ENCODE data around the gene PEPD.

PEPD gene

DNA sequence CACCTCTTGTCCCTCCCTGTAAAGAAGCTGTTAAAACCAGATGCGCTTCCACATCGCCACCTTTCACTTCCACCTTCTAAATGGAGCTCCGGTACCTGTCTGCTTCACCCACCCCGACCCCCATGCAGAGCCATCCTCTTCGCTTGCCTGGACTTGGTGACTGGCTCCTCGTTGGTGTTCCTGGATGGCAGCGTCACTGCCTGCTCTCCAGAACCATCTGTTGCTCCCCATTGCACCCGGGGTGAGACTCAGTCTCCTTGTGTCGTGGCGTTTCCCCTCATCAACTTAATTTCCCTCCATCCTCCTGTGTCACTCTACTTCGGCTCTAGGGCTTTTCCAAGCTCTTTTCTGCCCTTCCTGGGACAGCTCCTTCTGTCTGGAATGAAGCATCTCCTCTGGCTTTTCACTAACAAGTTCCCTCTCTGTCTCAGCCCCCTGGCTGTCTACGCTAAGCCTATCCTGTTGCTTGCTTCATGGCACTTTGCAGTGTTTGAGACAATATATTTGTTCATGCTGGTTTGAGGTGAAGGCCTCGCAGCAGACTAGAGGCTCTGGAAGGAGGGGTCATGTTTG lies 137.8 kb downstream of the PEPD start:
- TF ChIP-seq SP1 (IDR thresholded peaks at IDR 0.05), result no peak
- no peak for TF ChIP-seq ZNF384 (IDR thresholded peaks at IDR 0.05)
- TF ChIP-seq FOXA1 (IDR thresholded peaks at IDR 0.05), result no peak
- no peak for TF ChIP-seq FOXM1 (IDR thresholded peaks at IDR 0.05; ENCODE audit: borderline replicate concordance)
- no peak for TF ChIP-seq FOXK2 (IDR thresholded peaks at IDR 0.05)
- no peak for TF ChIP-seq ARNT (IDR thresholded peaks at IDR 0.05)
- no peak for TF ChIP-seq TARDBP (IDR thresholded peaks at IDR 0.05)
- no peak for TF ChIP-seq CTBP1 (IDR thresholded peaks at IDR 0.05; ENCODE audit: borderline replicate concordance)
- no peak for TF ChIP-seq L3MBTL2 (conservative IDR thresholded peaks at IDR 0.05)
- DNase-seq (ENCODE audit: extremely low spot score), result no peak
- POLR2A ChIA-PET, result interaction anchor here (0.6 to 2.1 kb wide), 3 partner anchors 9 to 165 kb away, joined by 3 to 15 read pairs (median 3); partner anchors contain the start of gene CEBPG
- CTCF ChIA-PET, result interaction anchor here (1.4 to 1.5 kb wide), 2 partner anchors 9 to 14 kb away, joined by 4 read pairs; no protein-coding TSS in a partner anchor

DNA sequence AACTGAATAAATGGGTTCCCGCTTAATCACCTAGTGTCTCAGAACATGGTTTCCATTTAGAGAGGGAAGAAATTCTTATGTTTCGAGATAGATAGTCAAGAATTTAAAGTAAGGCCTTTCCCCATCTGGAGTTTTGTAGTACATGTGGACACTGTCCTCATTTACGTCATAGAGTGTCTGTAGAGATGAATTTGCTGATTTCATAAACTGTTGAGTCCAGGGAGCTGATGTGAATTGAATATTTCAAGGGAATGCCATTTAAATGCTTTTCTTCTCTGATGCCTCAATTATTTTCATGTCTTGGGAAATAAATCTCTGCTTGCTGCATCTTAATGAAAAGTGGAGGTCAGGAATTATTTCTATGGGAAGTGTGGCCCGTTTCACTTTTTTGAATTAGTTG lies 138.6 kb downstream of the PEPD start:
- TF ChIP-seq ELF4 (IDR thresholded peaks at IDR 0.05), result no peak
- no peak for TF ChIP-seq SP1 (IDR thresholded peaks at IDR 0.05)
- TF ChIP-seq, protein P1, sequence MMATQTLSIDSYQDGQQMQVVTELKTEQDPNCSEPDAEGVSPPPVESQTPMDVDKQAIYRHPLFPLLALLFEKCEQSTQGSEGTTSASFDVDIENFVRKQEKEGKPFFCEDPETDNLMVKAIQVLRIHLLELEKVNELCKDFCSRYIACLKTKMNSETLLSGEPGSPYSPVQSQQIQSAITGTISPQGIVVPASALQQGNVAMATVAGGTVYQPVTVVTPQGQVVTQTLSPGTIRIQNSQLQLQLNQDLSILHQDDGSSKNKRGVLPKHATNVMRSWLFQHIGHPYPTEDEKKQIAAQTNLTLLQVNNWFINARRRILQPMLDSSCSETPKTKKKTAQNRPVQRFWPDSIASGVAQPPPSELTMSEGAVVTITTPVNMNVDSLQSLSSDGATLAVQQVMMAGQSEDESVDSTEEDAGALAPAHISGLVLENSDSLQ (IDR thresholded peaks at IDR 0.05), result no peak
- no peak for TF ChIP-seq HDGF (IDR thresholded peaks at IDR 0.05; ENCODE audit: borderline replicate concordance)
- TF ChIP-seq FOXM1 (IDR thresholded peaks at IDR 0.05; ENCODE audit: borderline replicate concordance), result no peak
- no peak for TF ChIP-seq FOXA1 (IDR thresholded peaks at IDR 0.05)
- TF ChIP-seq BHLHE40 (IDR thresholded peaks at IDR 0.05; ENCODE audit: borderline replicate concordance), result no peak
- TF ChIP-seq FOXK2 (IDR thresholded peaks at IDR 0.05), result no peak
- no peak for TF ChIP-seq SUZ12 (IDR thresholded peaks at IDR 0.05)
- no peak for TF ChIP-seq CTBP1 (IDR thresholded peaks at IDR 0.05; ENCODE audit: borderline replicate concordance)
- TF ChIP-seq LEF1 (IDR thresholded peaks at IDR 0.05; ENCODE audit: borderline replicate concordance), result no peak
- TF ChIP-seq ARNT (IDR thresholded peaks at IDR 0.05), result no peak
- TF ChIP-seq NFRKB (IDR thresholded peaks at IDR 0.05), result no peak
- no peak for TF ChIP-seq ZNF384 (IDR thresholded peaks at IDR 0.05)
- TF ChIP-seq L3MBTL2 (conservative IDR thresholded peaks at IDR 0.05), result no peak
- TF ChIP-seq TARDBP (IDR thresholded peaks at IDR 0.05), result no peak
- POLR2A ChIA-PET, result interaction anchor here (2.1 kb wide), 1 partner anchor 9 kb away, joined by 15 read pairs; the partner anchor contains the start of gene CEBPG
- CTCF ChIA-PET, result interaction anchor here (1.5 kb wide), 1 partner anchor 8 kb away, joined by 4 read pairs; no protein-coding TSS in a partner anchor
- no peak for DNase-seq (ENCODE audit: extremely low spot score)

DNA sequence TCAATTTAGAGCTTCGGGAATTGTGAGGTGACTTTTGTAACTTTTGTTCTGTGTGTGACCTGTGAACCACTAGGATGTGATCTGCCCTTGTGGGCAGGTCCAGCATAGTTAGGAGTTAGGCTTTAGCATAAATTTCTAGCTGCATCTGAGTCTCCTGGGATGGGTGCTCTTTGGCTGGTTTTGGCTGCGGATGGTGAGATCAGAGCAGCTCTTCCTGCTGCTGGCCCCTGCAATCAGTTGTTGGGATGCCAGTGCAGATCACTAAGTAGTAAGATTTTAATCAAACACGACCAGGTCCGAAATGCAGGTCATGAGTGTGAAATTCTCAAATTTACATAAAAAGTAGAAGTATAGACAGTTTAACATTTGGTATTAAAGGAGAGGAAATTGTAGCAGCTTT lies 139.6 kb downstream of the PEPD start:
- ChIA-PET CTCF (no interaction called here), POLR2A (interaction anchor here (1.2 kb wide), 1 partner anchor 8 kb away, joined by 7 read pairs; the partner anchor contains the start of gene CEBPG)
- no peak for TF ChIP-seq NFRKB (IDR thresholded peaks at IDR 0.05)
- no peak for TF ChIP-seq HDGF (IDR thresholded peaks at IDR 0.05; ENCODE audit: borderline replicate concordance)
- TF ChIP-seq SUZ12 (IDR thresholded peaks at IDR 0.05), result no peak
- TF ChIP-seq FOXK2 (IDR thresholded peaks at IDR 0.05), result no peak
- no peak for TF ChIP-seq ZNF384 (IDR thresholded peaks at IDR 0.05)
- no peak for TF ChIP-seq FOXM1 (IDR thresholded peaks at IDR 0.05; ENCODE audit: borderline replicate concordance)
- no peak for TF ChIP-seq ELF4 (IDR thresholded peaks at IDR 0.05)
- TF ChIP-seq SP1 (IDR thresholded peaks at IDR 0.05), result no peak
- TF ChIP-seq CTBP1 (IDR thresholded peaks at IDR 0.05; ENCODE audit: borderline replicate concordance), result no peak
- TF ChIP-seq TARDBP (IDR thresholded peaks at IDR 0.05), result no peak
- TF ChIP-seq, protein P1 (IDR thresholded peaks at IDR 0.05), result no peak
- TF ChIP-seq ARNT (IDR thresholded peaks at IDR 0.05), result no peak
- DNase-seq (ENCODE audit: extremely low spot score), result no peak

DNA sequence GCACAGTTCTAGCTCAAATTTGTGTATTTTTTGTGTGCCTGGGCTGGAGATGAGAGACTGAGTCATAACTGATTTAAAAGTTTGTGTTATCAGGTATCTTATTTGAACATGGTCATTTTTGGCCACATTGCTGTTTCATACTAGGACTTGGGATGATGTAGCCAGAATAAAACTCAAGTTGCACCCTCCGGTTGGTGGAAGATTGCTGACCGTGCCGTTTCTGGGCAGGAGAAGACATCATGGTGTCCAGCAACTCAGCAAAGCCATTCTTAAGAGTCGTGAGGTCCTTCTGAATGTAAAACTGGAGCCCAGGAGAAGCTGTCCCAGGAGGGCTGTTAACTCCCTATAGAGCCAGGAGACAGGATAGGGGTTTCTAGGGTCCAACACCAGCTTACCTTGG lies 140.5 kb downstream of the PEPD start:
- DNase-seq (ENCODE audit: extremely low spot score), result no peak
- TF ChIP-seq HDGF (IDR thresholded peaks at IDR 0.05; ENCODE audit: borderline replicate concordance) (no peak), ELF4 (IDR thresholded peaks at IDR 0.05) (no peak), TARDBP (IDR thresholded peaks at IDR 0.05) (no peak), CTBP1 (IDR thresholded peaks at IDR 0.05; ENCODE audit: borderline replicate concordance) (no peak), ARNT (IDR thresholded peaks at IDR 0.05) (no peak), L3MBTL2 (conservative IDR thresholded peaks at IDR 0.05) (no peak), SUZ12 (IDR thresholded peaks at IDR 0.05) (no peak), FOXM1 (IDR thresholded peaks at IDR 0.05; ENCODE audit: borderline replicate concordance) (no peak), ZNF384 (IDR thresholded peaks at IDR 0.05) (no peak)
- TF ChIP-seq, protein P1 (IDR thresholded peaks at IDR 0.05), result no peak
- ChIA-PET POLR2A (no interaction called here), CTCF (interaction anchor here (0.7 kb wide), 1 partner anchor 35 kb away, joined by 3 read pairs; no protein-coding TSS in a partner anchor)

DNA sequence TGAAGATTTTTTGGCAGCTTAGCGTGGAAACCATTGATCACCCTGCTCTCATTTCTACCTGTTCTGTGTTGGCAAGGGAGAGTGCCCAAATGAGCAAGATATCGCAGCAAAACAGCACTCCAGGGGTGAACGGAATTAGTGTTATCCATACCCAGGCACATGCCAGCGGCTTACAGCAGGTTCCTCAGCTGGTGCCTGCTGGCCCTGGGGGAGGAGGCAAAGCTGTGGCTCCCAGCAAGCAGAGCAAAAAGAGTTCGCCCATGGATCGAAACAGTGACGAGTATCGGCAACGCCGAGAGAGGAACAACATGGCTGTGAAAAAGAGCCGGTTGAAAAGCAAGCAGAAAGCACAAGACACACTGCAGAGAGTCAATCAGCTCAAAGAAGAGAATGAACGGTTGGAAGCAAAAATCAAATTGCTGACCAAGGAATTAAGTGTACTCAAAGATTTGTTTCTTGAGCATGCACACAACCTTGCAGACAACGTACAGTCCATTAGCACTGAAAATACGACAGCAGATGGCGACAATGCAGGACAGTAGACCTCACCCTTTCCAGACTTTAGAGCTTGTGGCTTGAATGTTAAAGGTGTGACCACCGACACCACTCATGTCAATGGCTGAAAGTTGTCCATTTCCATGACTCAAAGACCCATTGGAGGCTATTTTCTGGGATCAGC lies 142.3 kb downstream of the PEPD start:
- ChIA-PET CTCF (interaction anchor here (1.1 kb wide), 1 partner anchor 415 kb away, joined by 3 read pairs; no protein-coding TSS in a partner anchor), POLR2A (interaction anchor here (0.7 to 2.6 kb wide), 3 partner anchors 76 to 203 kb away, joined by 3 to 8 read pairs (median 3); partner anchors contain the start of gene CEBPA)
- DNase-seq (ENCODE audit: extremely low spot score), result no peak
- TF ChIP-seq CTBP1 (IDR thresholded peaks at IDR 0.05; ENCODE audit: borderline replicate concordance) (no peak), ZNF384 (IDR thresholded peaks at IDR 0.05) (no peak), FOXA1 (IDR thresholded peaks at IDR 0.05) (no peak), SP1 (IDR thresholded peaks at IDR 0.05) (no peak), SUZ12 (IDR thresholded peaks at IDR 0.05) (no peak), LEF1 (IDR thresholded peaks at IDR 0.05; ENCODE audit: borderline replicate concordance) (no peak), FOXK2 (IDR thresholded peaks at IDR 0.05) (no peak), ELF4 (IDR thresholded peaks at IDR 0.05) (no peak), BHLHE40 (IDR thresholded peaks at IDR 0.05; ENCODE audit: borderline replicate concordance) (no peak), L3MBTL2 (conservative IDR thresholded peaks at IDR 0.05) (no peak), HDGF (IDR thresholded peaks at IDR 0.05; ENCODE audit: borderline replicate concordance) (no peak), TARDBP (IDR thresholded peaks at IDR 0.05) (no peak)
- TF ChIP-seq, protein P1 (IDR thresholded peaks at IDR 0.05), result no peak

Measured in HEK293T (cell line).